GM12878 (cell line): ENCODE measurements around the gene ARL4D. TPM values are rescaled to one million over a fixed set of nuclear protein-coding genes. Genes with fewer than 3 reads are reported as not detected.

ENCODE experiments used
- ATAC-seq: fragments of 200-7000 bp; cut with Tn5 transposase; 3 replicates; pipeline ENCODE4 v1.9.1; 2020; ENCODE audit warnings: mild to moderate bottlenecking, moderate library complexity
- BruUV-seq: library from RNA; stranded (reverse); fragments of 400-500 nt; replicated peaks from 2 replicates; lab custom pipeline; 2021; lab: Mats Ljungman, UMichigan
- CTCF ChIA-PET: fragments of 300-600 bp; sonication (Branson Sonifier 250); formaldehyde crosslinking; extraction: SDS; loops from one replicate; lab custom pipeline; 2021; ENCODE audit warnings: inconsistent platforms; lab: Yijun Ruan, JAX
- POLR2A ChIA-PET: fragments of 350-600 bp; formaldehyde crosslinking; extraction: SDS; loops from one replicate; lab custom pipeline; 2021; ENCODE audit warnings: inconsistent platforms; lab: Charles Lee
- RAD21 ChIA-PET: fragments of 300-600 bp; sonication (Branson Sonifier 250); formaldehyde crosslinking; loops from one replicate; lab custom pipeline; 2023; ENCODE audit warnings: antibody characterized with exemption; ENCODE audit not compliant: unreplicated experiment; lab: Charles Lee
- SMC1A ChIA-PET: fragments of 300-600 bp; sonication (Branson Sonifier 250); formaldehyde crosslinking; loops from one replicate; lab custom pipeline; 2023; ENCODE audit not compliant: unreplicated experiment, uncharacterized antibody; lab: Charles Lee
- DNase-seq: peaks from one replicate; pipeline ENCODE4 v3.0.0-alpha.2; 2011; ENCODE audit warnings: low read depth, low spot score
- FAIRE-seq: peaks from 3 replicates; lab custom pipeline; 2011; peaks lifted over from hg19 to GRCh38; lab: Jason Lieb, UNC
- H2AFZ ChIP-seq: 2 replicates; pipeline ENCODE4 v1.6.0; 2011; ENCODE audit warnings: low read depth, low read length, control low read depth; ENCODE audit not compliant: control insufficient read depth
- H3K27ac ChIP-seq: 2 replicates; pipeline ENCODE4 v1.5.1; 2011; ENCODE audit warnings: control low read depth; ENCODE audit not compliant: control insufficient read depth, insufficient read depth
- H3K27me3 ChIP-seq, 2 experiments: replicated peaks in 1 of 2; 2 replicates each; pipeline versions ENCODE4 v1.6.0 to v1.6.1; 2011; ENCODE audit warnings: low read length in 1 of 2; ENCODE audit not compliant: control insufficient read depth in 2 of 2, insufficient read depth in 2 of 2
- H3K36me3 ChIP-seq, 2 experiments: 2 replicates each; pipeline ENCODE4 v1.5.1; 2011; ENCODE audit warnings: low read length in 1 of 2; ENCODE audit not compliant: control insufficient read depth in 2 of 2, insufficient read depth in 2 of 2
- H3K4me1 ChIP-seq: 2 replicates; pipeline ENCODE4 v1.6.1; 2011; ENCODE audit warnings: mild to moderate bottlenecking, low read length, moderate library complexity, mixed read lengths; ENCODE audit not compliant: control insufficient read depth, insufficient read depth
- H3K4me2 ChIP-seq: 2 replicates; pipeline ENCODE4 v1.6.0; 2011; ENCODE audit warnings: control low read depth; ENCODE audit not compliant: control insufficient read depth, insufficient read depth
- H3K4me3 ChIP-seq: fragments of 200-600 bp; sonication (generic); 2 replicates; pipeline ENCODE4 v1.5.1; 2016
- H3K79me2 ChIP-seq: 2 replicates; pipeline ENCODE4 v1.6.0; 2011; ENCODE audit warnings: low read length; ENCODE audit not compliant: control insufficient read depth, insufficient read depth
- H3K9ac ChIP-seq: 2 replicates; pipeline ENCODE4 v1.8.0; 2011; ENCODE audit warnings: low read length, control low read depth, mixed read lengths; ENCODE audit not compliant: control insufficient read depth, insufficient read depth
- H3K9me3 ChIP-seq: replicated peaks from 3 replicates; pipeline ENCODE4 v1.5.1; 2011; ENCODE audit warnings: mild to moderate bottlenecking, low read length; ENCODE audit not compliant: control insufficient read depth, insufficient read depth
- H4K20me1 ChIP-seq: 2 replicates; pipeline ENCODE4 v1.6.0; 2011; ENCODE audit not compliant: control insufficient read depth, insufficient read depth
- CHD1 ChIP-seq: IDR thresholded peaks from 2 replicates; pipeline ENCODE4 v1.6.1; 2012; ENCODE audit warnings: low read depth, low read length, improper control_type of control experiment
- KAT2A ChIP-seq: conservative IDR thresholded peaks from 2 replicates; pipeline ENCODE4 v1.6.1; 2011; ENCODE audit warnings: low read depth, low read length; ENCODE audit not compliant: control insufficient read depth
- KLF5 ChIP-seq: fragments of 450-650 bp; IDR thresholded peaks from 2 replicates; pipeline ENCODE4 v1.6.1; 2014; ENCODE audit warnings: mild to moderate bottlenecking; ENCODE audit not compliant: partially characterized antibody
- MTA2 ChIP-seq: fragments of 450-650 bp; IDR thresholded peaks from 2 replicates; pipeline ENCODE4 v1.6.1; 2016; ENCODE audit warnings: low read depth, mild to moderate bottlenecking, moderate library complexity
- MTA3 ChIP-seq: IDR thresholded peaks from 2 replicates; pipeline ENCODE4 v1.6.1; 2012; ENCODE audit warnings: low read length, inconsistent platforms, borderline replicate concordance
- MYB ChIP-seq: fragments of 150-350 bp; IDR thresholded peaks from 2 replicates; pipeline ENCODE4 v1.6.1; 2014; ENCODE audit warnings: mild to moderate bottlenecking, low read depth, low read length, borderline replicate concordance
- RCOR1 ChIP-seq: conservative IDR thresholded peaks from 2 replicates; pipeline ENCODE4 v1.6.1; 2012; ENCODE audit warnings: low read depth, low read length, improper control_type of control experiment
- RELA ChIP-seq: fragments of 450-650 bp; IDR thresholded peaks from 2 replicates; pipeline ENCODE4 v1.8.0; 2014; ENCODE audit warnings: borderline replicate concordance; ENCODE audit not compliant: partially characterized antibody
- SUPT20H ChIP-seq: IDR thresholded peaks from 2 replicates; pipeline ENCODE4 v1.6.1; 2011; ENCODE audit warnings: low read depth, mild to moderate bottlenecking, low read length, moderate library complexity, borderline replicate concordance; ENCODE audit not compliant: control insufficient read depth
- ZNF207 ChIP-seq: fragments of 450-650 bp; IDR thresholded peaks from 2 replicates; pipeline ENCODE4 v1.6.1; 2014; ENCODE audit warnings: antibody characterized with exemption, mild to moderate bottlenecking, borderline replicate concordance
- WGBS: methylation state at CpG from one replicate; pipeline ENCODE4 v1.1.6; 2016; ENCODE audit warnings: low lambda C conversion rate; ENCODE audit not compliant: insufficient replicate concordance, insufficient coverage; ENCODE audit errors: missing lambda C conversion rate; 5-methylcytosine and 5-hydroxymethylcytosine counted together
- in situ Hi-C: fragments of 300-500 bp; cut with MboI; formaldehyde crosslinking; loops from 9 replicates; pipeline ENCODE4 v1.14.3; 2018; ENCODE audit warnings: mixed read lengths
- intact Hi-C: fragments of 100-400 bp; cut with micrococcal nuclease; formaldehyde crosslinking; loops from one replicate; pipeline ENCODE4 v1.14.2; 2022; ENCODE audit not compliant: unreplicated experiment
- polyA plus RNA-seq, 11 experiments: library from polyadenylated mRNA; depleted of rRNA in 4 of 11; unstranded in 6 of 11; stranded (reverse) in 5 of 11; fragments of >200 nt; fragmentation: Nextera tagmentation in 4 of 11; fragmentation: Illumina TruSeq in 1 of 11; extraction: Ambion mirVana in 4 of 11; extraction: Trizol in 1 of 11; gene quantifications; 1 replicate in 1 of 11; 2 replicates in 10 of 11; pipeline versions ENCODE4 v1.2.1 to v1.2.3, GENCODE V29; 2011 to 2016; ENCODE audit warnings: inconsistent platforms in 2 of 11, missing spikeins in 2 of 11, low read depth in 1 of 11
- total RNA-seq, 4 experiments: library from RNA; depleted of rRNA in 3 of 4; stranded (reverse); fragments of >200 nt in 3 of 4; fragmentation: Illumina TruSeq in 1 of 4; extraction: Trizol in 1 of 4; gene quantifications; 2 replicates each; pipeline versions ENCODE4 v1.2.1 to v1.2.3, GENCODE V29; 2013 to 2021
- TF ChIP-seq, protein P1 (sequence below): fragments of 450-650 bp; IDR thresholded peaks from 2 replicates; pipeline ENCODE4 v1.6.1; 2017; ENCODE audit warnings: low read depth, mild to moderate bottlenecking, moderate library complexity

ARL4D gene
- total and polyA plus RNA-seq, 10 of the 15 experiments (the other 5 are each of a cell fraction or from before 2014, with no cell fraction given), result 0.10 to 1.5 (median 0.75) TPM

DNA sequence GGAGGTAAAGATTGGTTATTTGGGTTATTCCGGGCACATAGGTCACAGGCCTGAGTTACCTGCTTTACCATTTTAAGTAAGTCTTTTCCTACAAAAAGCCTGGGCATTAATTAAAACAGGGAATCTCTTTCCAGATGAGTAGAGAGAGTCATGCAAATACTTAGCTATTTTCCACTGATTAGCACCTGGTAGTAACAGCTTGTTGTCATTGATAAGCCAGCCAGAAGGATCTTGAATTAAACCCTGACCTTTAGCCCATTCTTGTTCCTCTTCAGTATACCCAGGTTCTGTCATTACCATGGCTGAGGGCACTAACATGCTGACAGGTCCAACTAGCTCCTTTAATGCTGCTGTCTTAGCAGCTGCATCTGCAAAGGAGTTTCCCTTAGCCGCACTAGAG, 44.4 kb upstream of the ARL4D start:
- WGBS, result 93% methylated on average over 2 of the region's 2 CpGs
- CTCF ChIA-PET, result interaction anchor here (1.4 to 2.3 kb wide), 2 partner anchors 12 to 39 kb away, joined by 4 to 5 read pairs; no protein-coding TSS in a partner anchor
- Histone ChIP-seq H3K36me3 (peaks cover 0 to 4% of the 10 kb centered on the region in 2 experiments; a peak in 1 of 4 replicates), H3K27me3 (no peaks in the 10 kb centered on the region), H3K4me2 (no peak overlapping the region), H3K27ac (no peak overlapping the region), H3K79me2 (no peaks in the 10 kb centered on the region), H3K9ac (no peak overlapping the region), H2AFZ (no peak overlapping the region), H3K4me1 (no peaks in the 10 kb centered on the region), H3K4me3 (no peak overlapping the region), H4K20me1 (no peaks in the 10 kb centered on the region), H3K9me3 (peaks cover 9% of the 10 kb centered on the region; the same call in 2 of the 3 replicates)
- SMC1A ChIA-PET, result no interaction called here
- no TSS peak for BruUV-seq
- in situ Hi-C loops, result loop anchor here (25.0 kb wide), 1 partner anchor 1667 kb away; the partner anchor contains the start of gene EIF1
- ATAC-seq (no peak), FAIRE-seq (no peak), DNase-seq (no peak)
- POLR2A ChIA-PET, result no interaction called here
- RAD21 ChIA-PET, result no interaction called here
- TF ChIP-seq MYB (no peak), KLF5 (no peak), RCOR1 (no peak), SUPT20H (no peak), MTA2 (no peak), RELA (no peak), MTA3 (no peak), CHD1 (no peak), KAT2A (no peak), ZNF207 (no peak)
- TF ChIP-seq, protein P1, sequence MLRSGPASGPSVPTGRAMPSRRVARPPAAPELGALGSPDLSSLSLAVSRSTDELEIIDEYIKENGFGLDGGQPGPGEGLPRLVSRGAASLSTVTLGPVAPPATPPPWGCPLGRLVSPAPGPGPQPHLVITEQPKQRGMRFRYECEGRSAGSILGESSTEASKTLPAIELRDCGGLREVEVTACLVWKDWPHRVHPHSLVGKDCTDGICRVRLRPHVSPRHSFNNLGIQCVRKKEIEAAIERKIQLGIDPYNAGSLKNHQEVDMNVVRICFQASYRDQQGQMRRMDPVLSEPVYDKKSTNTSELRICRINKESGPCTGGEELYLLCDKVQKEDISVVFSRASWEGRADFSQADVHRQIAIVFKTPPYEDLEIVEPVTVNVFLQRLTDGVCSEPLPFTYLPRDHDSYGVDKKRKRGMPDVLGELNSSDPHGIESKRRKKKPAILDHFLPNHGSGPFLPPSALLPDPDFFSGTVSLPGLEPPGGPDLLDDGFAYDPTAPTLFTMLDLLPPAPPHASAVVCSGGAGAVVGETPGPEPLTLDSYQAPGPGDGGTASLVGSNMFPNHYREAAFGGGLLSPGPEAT, result no peak
- intact Hi-C loops, result no loop called here
